H1 (cell line): ENCODE measurements around the gene KDM2A. TPM values are rescaled to one million over a fixed set of nuclear protein-coding genes. Genes with fewer than 3 reads are reported as not detected.

Experiments
- CTCF ChIA-PET: fragments of 300-600 bp; sonication (Branson Sonifier 250); formaldehyde crosslinking; loops from one replicate; lab custom pipeline; 2021; ENCODE audit not compliant: partially characterized antibody; lab: Charles Lee
- POLR2A ChIA-PET: fragments of 300-600 bp; sonication (Branson Sonifier 250); formaldehyde crosslinking; loops from one replicate; lab custom pipeline; 2021; ENCODE audit warnings: inconsistent platforms; ENCODE audit not compliant: partially characterized antibody; lab: Charles Lee
- DNase-seq, 2 experiments: peaks; one replicate each; pipeline versions ENCODE4 v3.0.0 to v3.0.0-alpha.2; 2010 to 2022; ENCODE audit warnings: low spot score in 2 of 2, low read depth in 1 of 2, mixed read lengths in 1 of 2
- FAIRE-seq: peaks from 2 replicates; lab custom pipeline; 2011; peaks lifted over from hg19 to GRCh38; lab: Jason Lieb, UNC
- H2AFZ ChIP-seq: 2 replicates; pipeline ENCODE4 v1.8.1; 2012; ENCODE audit warnings: low read length, inconsistent platforms
- H2AK5ac ChIP-seq: 2 replicates; pipeline ENCODE4 v1.6.1; 2013; ENCODE audit warnings: low read depth, low read length
- H2BK120ac ChIP-seq: replicated peaks from 2 replicates; pipeline ENCODE3; 2013; ENCODE audit warnings: low read depth, low read length, inconsistent platforms
- H2BK12ac ChIP-seq: 2 replicates; pipeline ENCODE4 v1.6.1; 2013; ENCODE audit warnings: low read depth, low read length
- H2BK15ac ChIP-seq: 2 replicates; pipeline ENCODE4 v1.6.1; 2013; ENCODE audit warnings: low read length
- H2BK20ac ChIP-seq: 2 replicates; pipeline ENCODE4 v1.6.1; 2013; ENCODE audit warnings: low read length
- H2BK5ac ChIP-seq: 2 replicates; pipeline ENCODE4 v1.6.1; 2013; ENCODE audit warnings: low read depth, low read length
- H3K14ac ChIP-seq: 2 replicates; pipeline ENCODE4 v1.6.1; 2013; ENCODE audit warnings: inconsistent platforms; ENCODE audit not compliant: insufficient read length
- H3K18ac ChIP-seq: 2 replicates; pipeline ENCODE4 v1.6.1; 2013; ENCODE audit warnings: low read length; ENCODE audit errors: extremely low read depth
- H3K23ac ChIP-seq: 2 replicates; pipeline ENCODE4 v1.6.1; 2013; ENCODE audit warnings: inconsistent platforms; ENCODE audit not compliant: insufficient read length
- H3K23me2 ChIP-seq: 2 replicates; pipeline ENCODE4 v1.6.1; 2013; ENCODE audit warnings: low read depth, low read length
- H3K27ac ChIP-seq: 2 replicates; pipeline ENCODE4 v1.6.1; 2011; ENCODE audit warnings: low read depth, low read length, inconsistent platforms
- H3K27me3 ChIP-seq, 4 experiments: replicated peaks in 1 of 4; 1 replicate in 1 of 4; 2 replicates in 3 of 4; pipeline versions ENCODE4 v1.6.1 to v1.8.1; 2011 to 2013; ENCODE audit warnings: low read length in 3 of 4, mild to moderate bottlenecking in 3 of 4, inconsistent platforms in 2 of 4, mixed read lengths in 2 of 4, moderate library complexity in 1 of 4; ENCODE audit not compliant: control insufficient read depth in 3 of 4, insufficient read depth in 3 of 4; ENCODE audit errors: extremely low read depth in 1 of 4
- H3K36me3 ChIP-seq, 4 experiments: 2 replicates each; pipeline versions ENCODE4 v1.6.1 to v1.8.1; 2011 to 2013; ENCODE audit warnings: mild to moderate bottlenecking in 4 of 4, low read length in 3 of 4, moderate library complexity in 2 of 4, control low read depth in 1 of 4, inconsistent platforms in 1 of 4; ENCODE audit not compliant: insufficient read depth in 4 of 4, control insufficient read depth in 2 of 4
- H3K4ac ChIP-seq: replicated peaks from 2 replicates; pipeline ENCODE3; 2013; ENCODE audit warnings: low read length, low read depth, mixed read lengths, inconsistent platforms; ENCODE audit not compliant: insufficient read length
- H3K4me1 ChIP-seq, 4 experiments: replicated peaks in 1 of 4; 1 replicate in 1 of 4; 2 replicates in 3 of 4; pipeline versions ENCODE4 v1.6.1 to v1.8.1; 2011 to 2013; ENCODE audit warnings: low read length in 3 of 4, inconsistent platforms in 2 of 4, mixed read lengths in 1 of 4; ENCODE audit not compliant: insufficient read depth in 4 of 4, control insufficient read depth in 3 of 4
- H3K4me2 ChIP-seq, 2 experiments: 2 replicates each; pipeline versions ENCODE4 v1.6.1 to v1.8.1; 2011 to 2013; ENCODE audit warnings: low read depth in 2 of 2, low read length in 2 of 2, control low read depth in 1 of 2, inconsistent platforms in 1 of 2, mild to moderate bottlenecking in 1 of 2; ENCODE audit not compliant: insufficient read depth in 1 of 2
- H3K4me3 ChIP-seq, 4 experiments: fragments of 200-600, 300-600 bp in 1 of 4; sonication (generic), shearing (Covaris generic), sonication (Bioruptor Twin) in 1 of 4; 2 replicates each; pipeline versions ENCODE4 v1.5.1 to v1.8.1; 2011 to 2016; ENCODE audit warnings: low read length in 4 of 4, low read depth in 3 of 4, control low read depth in 2 of 4, inconsistent platforms in 2 of 4, mild to moderate bottlenecking in 2 of 4, mixed read lengths in 1 of 4, moderate library complexity in 1 of 4; ENCODE audit not compliant: insufficient read depth in 2 of 4; ENCODE audit errors: extremely low read depth in 1 of 4
- H3K56ac ChIP-seq: replicated peaks from 2 replicates; pipeline ENCODE3; 2013; ENCODE audit warnings: low read depth, mild to moderate bottlenecking, mixed read lengths, low read length, inconsistent platforms; ENCODE audit not compliant: insufficient read length
- H3K79me1 ChIP-seq: 2 replicates; pipeline ENCODE4 v1.6.1; 2013; ENCODE audit warnings: low read depth, low read length, control low read depth
- H3K79me2 ChIP-seq, 2 experiments: 2 replicates each; pipeline versions ENCODE4 v1.6.1 to v1.8.1; 2012 to 2013; ENCODE audit warnings: low read length in 2 of 2, mild to moderate bottlenecking in 2 of 2, inconsistent platforms in 1 of 2; ENCODE audit not compliant: insufficient read depth in 2 of 2, control insufficient read depth in 1 of 2
- H3K9ac ChIP-seq, 4 experiments: replicated peaks in 1 of 4; 1 replicate in 1 of 4; 2 replicates in 3 of 4; pipeline versions ENCODE4 v1.6.1 to v1.8.1; 2011 to 2013; ENCODE audit warnings: low read depth in 3 of 4, low read length in 3 of 4, control low read depth in 2 of 4, mild to moderate bottlenecking in 2 of 4, moderate library complexity in 2 of 4, inconsistent platforms in 1 of 4; ENCODE audit errors: extremely low read depth in 1 of 4
- H3K9me3 ChIP-seq, 2 experiments: 2 replicates each; pipeline versions ENCODE4 v1.6.1 to v1.8.1; 2012 to 2013; ENCODE audit warnings: mild to moderate bottlenecking in 2 of 2, moderate library complexity in 2 of 2, control low read depth in 1 of 2, inconsistent platforms in 1 of 2, low read depth in 1 of 2, low read length in 1 of 2, mixed read lengths in 1 of 2; ENCODE audit not compliant: insufficient read depth in 2 of 2
- H4K20me1 ChIP-seq, 2 experiments: replicated peaks in 1 of 2; 2 replicates each; pipeline versions ENCODE3 to v1.8.1; 2011 to 2013; ENCODE audit warnings: inconsistent platforms in 2 of 2, low read length in 2 of 2, mild to moderate bottlenecking in 1 of 2; ENCODE audit not compliant: insufficient read depth in 2 of 2, control insufficient read depth in 1 of 2
- H4K5ac ChIP-seq: 2 replicates; pipeline ENCODE4 v1.6.1; 2013; ENCODE audit warnings: low read length, low read depth, mixed read lengths, inconsistent platforms; ENCODE audit not compliant: insufficient read length
- H4K8ac ChIP-seq: 2 replicates; pipeline ENCODE4 v1.8.0; 2013; ENCODE audit warnings: mild to moderate bottlenecking, moderate library complexity, low read length, inconsistent platforms; ENCODE audit not compliant: insufficient read depth; ENCODE audit errors: extremely low read depth
- H4K91ac ChIP-seq: replicated peaks from 2 replicates; pipeline ENCODE3; 2013; ENCODE audit warnings: low read length, mixed read lengths, inconsistent platforms; ENCODE audit not compliant: insufficient read length
- CBX5 ChIP-seq: fragments of 300-800, 300-1000 bp; sonication (generic); IDR thresholded peaks from 2 replicates; pipeline ENCODE4 v1.7.1; 2016; ENCODE audit warnings: antibody characterized with exemption, low read length, low read depth
- CEBPB ChIP-seq: IDR thresholded peaks from 2 replicates; pipeline ENCODE4 v1.6.1; 2012; ENCODE audit warnings: low read depth, low read length
- E2F6 ChIP-seq: IDR thresholded peaks from 2 replicates; pipeline ENCODE4 v1.6.1; 2012; ENCODE audit warnings: inconsistent platforms
- HDAC6 ChIP-seq: IDR thresholded peaks from one replicate; pipeline ENCODE4 v1.7.1; 2012; ENCODE audit warnings: low read depth, mild to moderate bottlenecking, inconsistent platforms, low read length, moderate library complexity
- KDM5A ChIP-seq: fragments of 200-600 bp; IDR thresholded peaks from 2 replicates; pipeline ENCODE4 v1.7.1; 2012; ENCODE audit warnings: mild to moderate bottlenecking, low read length, inconsistent platforms, mixed read lengths
- MAX ChIP-seq: IDR thresholded peaks from 2 replicates; pipeline ENCODE4 v1.6.1; 2012; ENCODE audit warnings: inconsistent platforms
- POLR2AphosphoS5 ChIP-seq: IDR thresholded peaks from 2 replicates; pipeline ENCODE4 v1.6.1; 2011; ENCODE audit warnings: low read depth, low read length
- RAD21 ChIP-seq, 2 experiments: IDR thresholded peaks in 1 of 2; conservative IDR thresholded peaks in 1 of 2; 2 replicates each; pipeline ENCODE4 v1.6.1; 2011; ENCODE audit warnings: low read depth in 2 of 2, low read length in 2 of 2, improper control_type of control experiment in 1 of 2, inconsistent platforms in 1 of 2, mild to moderate bottlenecking in 1 of 2, moderate library complexity in 1 of 2
- TAF1 ChIP-seq: IDR thresholded peaks from 2 replicates; pipeline ENCODE4 v1.6.1; 2011; ENCODE audit warnings: mild to moderate bottlenecking, low read depth, low read length
- WGBS, 2 experiments: shearing (Covaris generic) in 1 of 2; methylation state at CpG; one replicate each; pipeline versions ENCODE4 v1.1.6 to v1.1.7; 2013 to 2015; ENCODE audit warnings: low lambda C conversion rate in 2 of 2, mixed read lengths in 2 of 2, inconsistent platforms in 1 of 2, low coverage in 1 of 2, missing lambda C conversion rate in 1 of 2; ENCODE audit not compliant: insufficient replicate concordance in 2 of 2, insufficient coverage in 1 of 2, insufficient read length in 1 of 2; ENCODE audit errors: extremely low coverage in 1 of 2, missing lambda C conversion rate in 1 of 2; 5-methylcytosine and 5-hydroxymethylcytosine counted together
- polyA plus RNA-seq, 7 experiments: library from polyadenylated mRNA; depleted of rRNA in 3 of 7; stranded (reverse) in 5 of 7; unstranded in 2 of 7; fragments of >200 nt in 5 of 7; fragments of 200-250 nt in 2 of 7; gene quantifications; 1 replicate in 5 of 7; 2 replicates in 1 of 7; 4 replicates in 1 of 7; pipeline versions ENCODE4 v1.2.1 to v1.2.3, GENCODE V29; 2011 to 2013; ENCODE audit warnings: missing spikeins in 2 of 7, mixed read lengths in 2 of 7
- total RNA-seq: library from RNA; stranded (reverse); fragmentation: NEBNext Ultra II Directional; extraction: Animal tissue kit (Norgen Biotek cat#: 25700); gene quantifications from 2 replicates; pipeline ENCODE4 v1.2.1, GENCODE V29; 2021

Gene KDM2A
- total and polyA plus RNA-seq, 2 of the 8 experiments (the other 6 are each of a cell fraction or from before 2014, with no cell fraction given), result 55.4 to 66.2 TPM

- Histone ChIP-seq H3K18ac (no peak overlapping the region), H2BK120ac (no peak overlapping the region), H4K20me1 (peaks cover 0 to 8% of the 10 kb centered on the region in 2 experiments), H3K79me1 (0 out of 2 replicates have a peak, but pooled peaks cover 2% of the 10 kb centered on the region), H3K36me3 (no peaks in the 10 kb centered on the region), H3K4me3 (no peak overlapping the region), H3K27me3 (peaks cover 0 to 3% (median 0%) of the 10 kb centered on the region in 4 experiments; a peak in 5 of 7 replicates), H4K8ac (0 out of 2 replicates have a peak overlapping the region, but pooled peaks have one; percentile 62), H2BK15ac (0 out of 2 replicates have a peak overlapping the region, but pooled peaks have one; percentile 6), H3K4me2 (no peak overlapping the region; a peak in 2 of 4 replicates), H3K23ac (no peak overlapping the region), H3K14ac (no peak overlapping the region), H3K9me3 (no peaks in the 10 kb centered on the region), H4K91ac (no peak overlapping the region), H3K27ac (no peak overlapping the region), H2AFZ (peak overlapping the region; percentile 43; the same call in 1 of the 2 replicates), H2BK20ac (no peak overlapping the region), H3K4ac (peak overlapping the region; percentile 19), H2BK12ac (0 out of 2 replicates have a peak overlapping the region, but pooled peaks have one; percentile 39), H2AK5ac (no peak overlapping the region), H2BK5ac (0 out of 2 replicates have a peak overlapping the region, but pooled peaks have one; percentile 1), H4K5ac (peak overlapping the region; percentile 34), H3K56ac (no peak overlapping the region), H3K4me1 (peaks cover 0 to 23% (median 20%) of the 10 kb centered on the region in 4 experiments; a peak in 6 of 7 replicates), H3K9ac (no peak overlapping the region), H3K23me2 (peaks cover 4% of the 10 kb centered on the region), H3K79me2 (peaks cover 0 to 11% of the 10 kb centered on the region in 2 experiments; a peak in 3 of 4 replicates)
- 69% methylated on average over 22 of the region's 22 CpGs; no CpG with 5 or more reads in 1 of the 2 experiments for WGBS, 2 experiments
- CTCF ChIA-PET, result interaction anchor here (0.5 to 13.0 kb wide), 38 partner anchors 8 to 367 kb away, joined by 3 to 186 read pairs (median 4); partner anchors contain the start of genes ANKRD13D, CLCF1, POLD4 and SSH3
- FAIRE-seq, result peak; percentile 55
- POLR2A ChIA-PET, result interaction anchor here (0.5 to 2.4 kb wide), 10 partner anchors 10 to 441 kb away, joined by 3 to 24 read pairs (median 4); partner anchors contain the start of gene ANKRD13D
- peak in 1 of 2 experiments; percentile 90 for DNase-seq
- TF ChIP-seq RAD21 (IDR thresholded peaks at IDR 0.05 in 1 of 2, conservative IDR thresholded peaks at IDR 0.05 in 1 of 2; ENCODE audit: low read depth in 2 of 2, low read length in 2 of 2), result peak; percentile 60 to 72
- TF ChIP-seq CEBPB, result no peak
- TF ChIP-seq CBX5, result no peak
- no peak for TF ChIP-seq E2F6
- TF ChIP-seq MAX, result peak; percentile 40; the same call in 1 of the 2 replicates
- TF ChIP-seq POLR2AphosphoS5, result 0 out of 2 replicates have a peak, but pooled peaks have one; percentile 32
- TF ChIP-seq KDM5A, result no peak
- no peak for TF ChIP-seq TAF1
- no peak for TF ChIP-seq HDAC6
Observed at GRCh38 chr11:67262731-67263675, 143.9 kb downstream of the KDM2A start.
